Stimulated activated CD4-positive, alpha-beta T cell treated with anti-CD3 and anti-CD28 coated beads, TNF-alpha, amount 100 ng/mL, for 4 hours (primary cell): ENCODE results near the gene GALNS.

Source experiments
- DNase-seq, 3 experiments: peaks; one replicate each; pipeline ENCODE4 v3.0.0-alpha.2; 2020; ENCODE audit warnings: low read depth in 3 of 3

The GALNS gene

DNA sequence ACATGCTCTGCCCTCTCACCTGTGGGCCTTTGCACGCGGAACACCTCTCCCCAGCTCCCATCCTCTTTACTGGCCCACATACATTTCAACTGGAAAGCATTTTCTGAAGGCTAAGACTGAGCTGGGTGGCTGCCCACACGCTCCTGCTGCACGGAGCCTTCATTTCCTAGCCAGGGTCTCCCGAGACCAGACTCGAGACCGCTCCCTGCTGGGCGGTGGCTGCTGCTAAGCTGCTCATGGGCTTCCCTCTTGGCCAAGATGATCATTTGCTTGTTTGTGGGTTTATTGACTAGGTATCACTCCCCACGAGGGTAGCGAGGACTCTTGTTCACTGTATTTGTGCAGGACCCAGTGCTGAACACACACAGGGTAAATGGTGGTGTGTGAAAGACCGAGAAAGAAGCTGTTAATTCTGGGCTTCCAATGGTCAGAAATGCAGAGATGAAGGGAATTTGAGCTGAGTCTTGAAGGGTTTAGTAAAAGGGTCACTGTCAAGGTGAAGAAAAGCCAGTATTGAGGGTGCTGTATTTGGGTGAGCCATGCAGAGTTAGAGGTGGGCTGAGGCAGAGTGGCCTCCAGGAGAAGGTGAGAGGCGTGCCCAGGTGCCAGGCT, 1.1 kb upstream of the GALNS start:
- peak; percentile 58 to 61 (median 60) for DNase-seq

- peak in 1 of 3 experiments; percentile 13 for DNase-seq
These were observed 472 bp downstream of the GALNS start for GRCh38 chr16:88856122-88856827.

GRCh38 chr16:88855736-88856121, 1.0 kb downstream of the GALNS start:
- DNase-seq, result no peak

GRCh38 chr16:88855176-88855575, 1.6 kb downstream of the GALNS start:
- no peak for DNase-seq

- DNase-seq, result no peak
These were observed 2.2 kb downstream of the GALNS start for GRCh38 chr16:88854306-88855111.

- DNase-seq, result no peak
These were observed 3.3 kb downstream of the GALNS start for GRCh38 chr16:88853325-88853941.

GRCh38 chr16:88851616-88852015, 5.1 kb downstream of the GALNS start:
- no peak for DNase-seq

- DNase-seq, result no peak
These were observed 6.1 kb downstream of the GALNS start for GRCh38 chr16:88850531-88851199.

- no peak for DNase-seq
These were observed 8.2 kb downstream of the GALNS start for GRCh38 chr16:88848557-88848956.

DNA sequence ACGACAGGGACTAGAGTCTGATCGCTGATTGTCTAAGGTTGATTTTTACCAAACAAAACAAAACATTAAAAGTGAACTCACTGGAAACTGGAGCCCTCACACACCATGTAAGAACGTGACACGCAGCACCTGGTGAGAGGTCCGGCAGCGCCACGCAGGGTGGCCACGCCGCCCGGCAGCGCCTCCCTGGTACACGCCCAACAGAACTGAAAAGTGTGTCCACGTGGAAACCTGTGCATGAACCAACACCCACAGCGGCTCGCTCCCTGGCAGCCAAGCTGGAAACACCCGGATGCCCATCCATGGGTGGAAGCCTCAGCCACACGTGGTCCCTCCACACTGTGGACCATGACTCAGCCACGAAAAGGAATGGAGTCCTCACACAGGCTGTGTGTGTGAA, 9.1 kb downstream of the GALNS start:
- DNase-seq, result no peak

DNA sequence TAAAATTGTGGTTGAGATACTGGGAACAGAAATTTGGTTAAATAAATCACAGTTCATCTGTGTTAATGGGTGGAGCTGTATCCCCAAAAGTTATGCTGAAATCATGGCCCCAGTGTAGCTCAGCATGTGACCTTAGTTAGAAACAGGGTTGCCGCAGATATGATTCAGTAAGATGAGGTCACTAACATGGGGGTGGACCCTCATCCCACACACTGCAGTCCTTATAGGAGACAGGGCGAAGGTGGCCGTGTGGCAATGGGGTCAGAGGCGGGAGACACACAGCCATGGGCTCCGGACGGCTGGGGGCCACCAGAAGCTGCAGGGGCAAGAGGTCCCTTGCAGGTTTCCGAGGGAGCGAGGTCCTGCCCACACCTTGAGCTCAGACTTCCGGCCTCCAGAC, 10.7 kb downstream of the GALNS start:
- no peak for DNase-seq

- no peak for DNase-seq
These were observed 12.2 kb downstream of the GALNS start for GRCh38 chr16:88844419-88845036.

- no peak for DNase-seq
These were observed 13.5 kb downstream of the GALNS start for GRCh38 chr16:88843256-88843655.

DNA sequence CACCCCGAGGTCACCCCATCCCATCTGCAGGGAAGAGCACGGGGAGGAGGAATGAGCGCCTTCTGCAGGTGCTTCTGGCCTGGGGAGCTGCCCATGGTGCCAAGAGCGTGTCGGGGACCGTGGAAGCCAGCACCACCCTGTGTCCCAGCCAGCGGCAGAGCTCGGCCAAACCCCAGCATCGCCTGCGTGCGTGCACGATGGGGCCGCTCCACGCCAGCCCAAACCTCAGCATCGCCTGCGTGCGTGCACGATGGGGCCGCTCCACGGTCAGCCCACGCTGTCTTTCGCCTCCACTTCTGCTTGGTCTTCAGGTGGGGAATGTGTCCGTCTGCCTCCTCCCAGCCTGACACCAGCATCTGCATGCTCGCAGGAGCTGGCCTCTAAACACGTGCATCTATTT, 13.9 kb downstream of the GALNS start:
- DNase-seq, result no peak

DNA sequence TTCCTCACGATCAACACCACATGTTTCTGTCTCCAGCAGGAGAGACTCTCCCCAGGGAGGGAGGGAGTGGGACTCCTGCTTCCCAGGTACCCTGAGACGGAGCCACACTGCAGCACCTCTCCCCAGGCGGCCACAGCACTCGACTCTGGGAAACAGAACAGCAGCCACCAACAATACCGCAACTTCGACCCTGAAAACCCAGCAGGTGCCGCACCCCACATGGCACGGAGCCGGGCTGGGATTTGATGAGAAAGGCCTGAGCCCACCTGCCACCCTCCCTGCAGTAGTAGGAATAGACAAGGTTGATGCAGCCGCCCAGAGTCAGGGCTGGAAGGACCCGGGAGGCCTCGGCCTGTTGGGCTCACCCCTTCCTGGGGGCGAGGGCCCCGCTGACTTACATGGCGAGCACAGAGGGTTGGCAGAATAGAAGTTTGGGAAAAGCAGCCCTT, 14.4 kb downstream of the GALNS start:
- no peak for DNase-seq

- no peak for DNase-seq
These were observed 15.0 kb downstream of the GALNS start for GRCh38 chr16:88841521-88842307.

DNA sequence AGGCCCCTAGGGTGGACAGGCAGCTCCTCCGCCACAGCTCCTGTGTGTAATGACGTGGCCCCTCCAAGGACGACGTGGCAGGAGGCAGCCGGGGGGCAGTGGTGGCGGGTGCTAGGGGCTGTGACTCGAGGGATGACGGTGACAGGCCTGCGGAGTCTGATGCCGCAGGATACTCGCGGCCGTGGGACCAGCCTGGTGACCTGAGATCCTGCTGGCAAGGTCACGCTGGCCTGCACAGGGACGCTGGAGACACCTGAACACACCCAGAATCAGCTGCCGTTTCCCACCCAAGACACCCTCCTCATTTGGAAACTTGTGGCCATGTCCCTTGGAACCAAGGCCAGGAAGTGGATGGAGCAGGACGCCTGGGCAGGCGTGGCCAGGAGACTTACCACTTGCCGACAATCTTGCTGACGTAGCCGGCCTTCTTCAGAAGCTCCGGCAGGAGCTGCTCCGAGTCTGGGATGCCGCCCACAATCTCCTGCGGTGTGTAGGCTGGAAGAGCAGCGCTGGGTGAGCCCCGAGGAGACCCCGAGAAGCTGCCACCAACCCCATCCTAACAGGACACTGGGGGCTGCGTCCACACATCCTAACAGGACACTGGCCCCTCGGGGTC, 16.0 kb downstream of the GALNS start:
- no peak for DNase-seq

- DNase-seq, result no peak
These were observed 16.8 kb downstream of the GALNS start for GRCh38 chr16:88839745-88840599.

DNA sequence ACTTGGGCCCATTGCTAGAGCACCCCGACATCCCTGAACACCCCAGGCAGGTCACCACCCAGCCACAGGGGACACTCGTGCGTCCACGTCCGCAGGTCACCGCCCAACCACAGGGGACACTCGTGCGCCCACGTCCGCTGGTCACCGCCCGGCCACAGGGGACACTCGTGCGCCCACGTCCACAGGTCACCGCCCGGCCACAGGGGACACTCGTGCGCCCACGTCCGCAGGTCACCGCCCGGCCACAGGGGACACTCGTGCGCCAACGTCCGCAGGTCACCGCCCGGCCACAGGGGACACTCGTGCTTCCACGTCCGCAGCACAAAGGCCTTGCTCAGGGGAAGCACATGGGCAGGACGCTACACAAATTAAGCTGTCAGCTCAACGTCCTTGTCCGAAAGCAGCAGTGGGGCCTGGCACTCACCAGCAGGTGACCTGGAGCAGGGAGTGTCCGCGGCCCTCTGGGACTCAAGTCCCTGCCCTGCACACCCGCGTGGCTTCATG, 17.7 kb downstream of the GALNS start:
- DNase-seq, result no peak
